ENCODE measurements around the gene RBMS3.
"Not testable (repeated sequence)": the region's sequence is repeated elsewhere in the genome, so short reads cannot be mapped to it uniquely, and the experiment has no call there.

RBMS3 gene

GRCh38 chr3:29313981-29314726 lies 33.3 kb downstream of the RBMS3 start:
- no peak for DNase-seq

DNA sequence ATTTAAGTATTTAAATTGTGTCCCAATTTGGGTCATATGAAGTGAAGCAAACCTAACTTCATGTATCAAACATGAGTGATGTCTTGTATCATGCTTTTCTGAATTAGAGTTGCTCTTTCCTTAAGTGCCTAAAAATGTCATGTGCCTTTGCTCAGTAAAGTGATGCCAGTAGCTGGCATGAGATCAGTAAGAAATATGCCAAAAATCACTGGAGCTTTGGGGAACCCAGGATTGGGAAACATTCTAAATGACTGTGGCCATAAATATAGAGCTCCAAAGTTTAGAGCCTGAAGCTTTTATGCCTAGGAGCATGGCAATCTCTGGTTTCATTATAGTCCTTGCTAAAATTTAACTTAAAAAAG lies 33.8 kb downstream of the RBMS3 start:
- no peak for DNase-seq

GRCh38 chr3:29317659-29318173 lies 36.8 kb downstream of the RBMS3 start:
- DNase-seq = no peak

GRCh38 chr3:29318251-29318650 lies 37.4 kb downstream of the RBMS3 start:
- no peak for DNase-seq

DNA sequence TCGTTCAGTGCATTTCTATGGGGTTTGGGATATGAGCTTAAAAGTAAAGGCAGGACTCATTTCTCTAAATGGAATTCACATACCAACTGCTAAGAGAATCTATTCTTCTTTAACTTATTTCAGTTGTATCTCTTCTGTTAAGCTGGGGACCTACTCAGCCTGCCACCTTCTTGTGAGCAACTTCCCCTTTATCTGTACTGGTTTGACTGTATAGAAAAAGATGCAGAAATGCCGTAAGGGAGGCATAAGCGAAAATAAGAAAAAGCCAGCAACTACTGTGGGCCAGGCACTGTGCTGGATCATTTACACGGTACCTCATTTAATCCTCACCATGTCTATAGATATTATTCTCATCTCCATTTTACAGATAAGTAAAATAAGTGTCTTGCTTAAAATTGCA lies 38.4 kb downstream of the RBMS3 start:
- no peak for DNase-seq

- no peak for DNase-seq
Measured at GRCh38 chr3:29319798-29320197, 38.9 kb downstream of the RBMS3 start.

DNA sequence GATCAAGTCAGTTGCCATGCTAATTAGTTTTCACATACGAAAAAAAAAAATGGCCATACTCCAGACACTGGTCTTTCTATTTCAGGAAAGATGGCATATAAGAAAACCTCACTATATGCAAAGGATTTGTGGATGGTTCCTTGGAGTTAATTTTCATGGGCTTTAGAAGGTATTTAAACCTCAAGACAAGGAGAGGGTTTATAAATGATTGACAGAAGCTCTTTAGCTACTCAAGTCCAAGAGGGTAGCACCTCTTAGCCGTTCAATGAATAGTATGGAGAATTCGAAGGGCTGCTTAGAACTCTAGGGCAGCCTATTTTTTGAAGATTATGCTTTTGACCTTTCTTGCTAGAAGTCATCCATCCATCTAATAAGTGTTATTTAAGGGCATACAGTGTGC lies 41.7 kb downstream of the RBMS3 start:
- no peak for DNase-seq

DNA sequence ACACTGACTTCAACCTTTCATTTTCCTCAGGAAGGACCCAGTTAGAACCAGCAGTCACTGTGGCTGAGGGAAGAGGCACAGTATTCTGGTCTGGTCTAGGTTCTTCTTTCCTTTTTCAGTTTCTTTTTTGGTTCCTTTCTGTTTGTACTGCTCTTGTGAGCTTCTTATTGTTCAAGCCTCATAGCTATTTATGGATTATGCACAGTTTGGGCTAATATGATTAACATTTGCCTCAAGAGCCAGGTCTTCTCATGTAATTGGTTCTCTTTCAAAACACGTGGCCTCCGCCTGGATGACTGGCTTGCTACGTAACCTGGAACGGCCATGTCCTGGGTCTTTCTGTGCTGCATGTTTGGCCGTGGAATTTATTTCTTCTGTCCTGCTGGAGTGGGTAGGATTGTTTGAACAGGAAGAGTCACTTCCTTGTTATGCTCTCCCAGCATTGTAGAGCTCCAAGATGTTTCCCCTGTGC lies 43.3 kb downstream of the RBMS3 start:
- no peak for DNase-seq

DNA sequence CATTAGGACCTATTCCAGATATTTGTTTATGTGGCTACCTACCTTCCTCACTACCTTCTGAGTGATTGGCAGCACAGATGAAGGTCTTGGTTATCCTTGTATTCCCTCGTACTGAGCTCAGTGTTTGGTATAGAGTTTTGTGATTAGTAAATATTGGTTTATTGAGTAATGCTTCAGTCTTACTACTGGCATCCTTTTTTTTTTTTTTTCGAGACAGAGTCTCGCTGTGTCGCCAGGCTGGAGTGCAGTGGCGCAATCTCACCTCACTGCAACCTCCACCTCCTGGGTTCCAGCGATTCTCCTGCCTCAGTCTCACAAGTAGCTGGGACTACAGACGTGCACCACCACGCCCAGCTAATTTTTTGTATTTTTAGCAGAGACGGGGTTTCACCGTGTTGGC lies 45.7 kb downstream of the RBMS3 start:
- not testable (repeated sequence) for DNase-seq

- no peak for DNase-seq
Measured at GRCh38 chr3:29329986-29330890, 49.4 kb downstream of the RBMS3 start.

- DNase-seq = no peak
Measured at GRCh38 chr3:29331035-29331434, 50.2 kb downstream of the RBMS3 start.

DNA sequence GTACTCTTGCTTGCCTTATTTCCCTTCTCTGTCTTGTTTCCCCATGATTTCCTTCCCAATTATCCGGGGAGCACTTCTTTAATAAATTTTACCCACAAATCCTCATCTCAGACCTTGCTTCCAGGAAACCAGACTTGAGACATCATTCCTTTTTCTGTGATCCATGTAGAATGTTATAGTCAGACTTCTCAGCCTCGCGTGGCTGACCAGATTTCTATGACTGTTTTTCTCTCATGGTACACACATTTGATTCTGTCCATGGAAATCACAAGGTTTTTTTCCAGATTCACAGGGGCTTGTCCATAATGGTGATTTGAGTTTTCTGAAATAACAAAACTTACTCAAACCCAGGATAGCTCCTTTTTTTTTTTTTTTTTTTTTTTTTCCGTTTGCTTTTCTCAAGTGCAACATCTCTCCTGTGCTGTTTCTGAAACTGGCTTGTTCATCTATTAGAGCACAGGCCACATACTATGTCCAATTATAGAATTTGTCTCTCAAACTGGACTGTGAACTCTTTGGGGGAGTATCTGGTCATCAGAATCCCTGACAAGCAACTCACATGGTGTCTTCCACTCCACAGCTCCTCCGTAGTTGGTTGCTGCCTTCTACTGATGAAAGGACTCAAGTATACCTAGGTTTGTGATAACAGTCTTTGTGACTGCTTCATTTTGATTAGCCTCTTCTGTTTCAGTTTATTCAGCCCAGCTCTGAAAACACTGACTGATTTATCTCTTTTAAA lies 50.8 kb downstream of the RBMS3 start:
- DNase-seq = no peak

DNA sequence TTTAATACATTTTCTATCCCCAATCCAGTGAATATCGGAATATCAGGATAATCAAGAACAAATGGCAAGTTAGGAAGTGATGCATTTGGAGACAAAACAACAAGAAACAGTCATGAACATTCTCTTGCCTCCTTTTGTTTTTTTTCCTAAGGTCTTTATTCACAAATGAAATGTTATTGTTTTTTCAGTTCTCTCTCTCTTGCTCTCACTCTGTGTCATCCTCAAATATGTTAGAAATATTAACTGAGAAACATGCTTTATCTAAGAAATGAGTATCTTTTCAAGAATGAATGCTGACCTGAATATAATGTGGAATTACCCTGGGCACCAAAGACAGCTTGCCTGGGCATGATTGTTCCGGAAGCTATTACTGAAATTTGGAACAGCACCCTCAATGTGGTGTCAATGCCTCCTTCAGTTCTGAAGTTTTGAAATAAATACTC lies 51.3 kb downstream of the RBMS3 start:
- no peak for DNase-seq

DNA sequence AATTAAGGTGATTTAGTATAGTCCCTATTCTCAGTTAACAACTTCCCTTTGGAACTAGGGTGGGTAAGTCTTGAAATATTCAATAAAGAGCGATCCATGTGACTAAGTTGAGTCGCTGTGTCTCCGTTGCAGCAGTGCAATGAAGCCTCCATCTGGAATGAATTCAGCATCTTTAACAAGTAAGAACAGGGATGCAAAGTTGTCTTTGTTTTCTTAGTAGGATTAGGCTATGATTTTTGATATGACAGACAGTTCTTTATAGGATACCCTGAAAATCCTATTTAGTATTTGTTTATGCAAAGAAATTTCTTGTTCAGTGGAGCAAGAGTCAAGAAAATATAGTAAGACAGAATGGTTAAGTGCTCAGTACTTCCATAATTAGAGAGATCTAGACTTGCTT lies 52.7 kb downstream of the RBMS3 start:
- DNase-seq = no peak

DNA sequence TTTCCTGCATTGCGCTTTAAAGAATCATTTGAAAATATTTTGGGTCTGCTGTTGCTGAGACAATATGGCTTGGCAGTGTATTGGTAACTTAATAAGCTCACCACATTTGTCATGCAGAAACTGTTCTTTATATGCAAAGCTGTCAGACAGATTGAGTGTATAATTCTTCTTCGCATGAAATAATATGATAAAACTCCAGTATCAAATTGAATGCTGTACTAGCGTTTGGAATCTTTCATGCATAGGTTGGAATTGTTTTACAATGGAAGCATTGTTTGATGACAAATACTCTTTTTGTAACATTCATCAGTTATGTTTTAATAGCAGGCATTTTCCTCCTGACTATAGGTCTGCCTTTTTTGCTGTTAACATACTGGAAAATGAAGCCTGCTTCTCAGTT lies 53.8 kb downstream of the RBMS3 start:
- no peak for DNase-seq

DNA sequence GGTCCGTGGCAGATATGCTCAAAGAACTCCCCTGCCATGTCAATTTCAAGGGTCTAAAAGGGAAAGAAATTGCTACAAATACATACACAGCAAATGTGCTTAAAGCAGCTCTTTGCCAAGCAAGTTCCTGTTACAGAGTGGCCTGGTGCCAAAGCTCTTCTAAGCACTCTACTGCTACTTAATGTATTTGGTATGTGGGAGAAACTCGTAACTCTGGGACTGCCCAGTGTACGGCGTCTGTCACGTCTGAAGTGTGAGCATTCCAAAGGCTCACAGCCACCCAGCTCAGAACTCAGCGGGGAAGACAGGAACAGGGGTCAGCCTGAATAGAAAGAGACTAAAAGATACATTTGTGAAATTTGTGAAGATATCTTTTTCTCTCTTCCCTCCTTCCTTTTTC lies 54.6 kb downstream of the RBMS3 start:
- no peak for DNase-seq

DNA sequence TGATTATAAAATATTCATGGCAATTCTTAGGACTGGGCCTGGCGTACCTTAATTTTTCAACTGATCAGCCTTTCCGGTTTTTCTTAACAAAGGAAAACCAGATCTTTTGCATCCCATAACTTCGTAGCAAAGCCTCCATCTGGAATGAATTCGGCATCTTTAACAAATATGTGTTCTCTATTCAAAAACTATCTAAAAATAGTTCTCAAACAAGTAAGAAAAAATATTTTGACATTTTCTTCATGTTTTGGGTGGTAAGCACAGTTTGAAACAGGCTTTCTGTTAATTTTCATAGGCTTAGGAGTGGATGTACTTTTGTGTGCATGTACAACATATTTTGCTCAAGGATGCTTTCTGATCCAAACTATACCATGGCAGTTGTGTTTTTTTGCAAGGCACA lies 55.1 kb downstream of the RBMS3 start:
- no peak for DNase-seq

- no peak for DNase-seq
Measured at GRCh38 chr3:29337565-29337964, 56.7 kb downstream of the RBMS3 start.

DNA sequence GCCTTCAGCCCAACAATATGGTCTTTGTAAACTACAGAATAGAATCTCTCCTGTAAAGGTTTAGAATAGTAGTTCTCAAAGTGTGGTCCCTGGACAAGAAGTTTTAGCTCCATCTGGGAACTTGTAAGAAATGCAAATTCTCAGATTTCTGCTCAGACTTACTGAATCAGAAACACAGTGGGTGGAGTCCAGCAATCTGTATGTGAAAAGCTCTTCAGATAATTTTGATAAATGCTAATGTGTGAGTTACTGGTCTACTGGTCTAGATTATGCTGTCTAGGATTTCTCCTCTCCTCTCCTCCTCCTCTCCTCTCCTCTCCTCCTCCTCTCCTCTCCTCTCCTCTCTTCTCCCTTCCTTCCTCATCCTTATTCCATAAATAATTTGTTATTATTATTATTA lies 57.5 kb downstream of the RBMS3 start:
- no peak for DNase-seq

DNA sequence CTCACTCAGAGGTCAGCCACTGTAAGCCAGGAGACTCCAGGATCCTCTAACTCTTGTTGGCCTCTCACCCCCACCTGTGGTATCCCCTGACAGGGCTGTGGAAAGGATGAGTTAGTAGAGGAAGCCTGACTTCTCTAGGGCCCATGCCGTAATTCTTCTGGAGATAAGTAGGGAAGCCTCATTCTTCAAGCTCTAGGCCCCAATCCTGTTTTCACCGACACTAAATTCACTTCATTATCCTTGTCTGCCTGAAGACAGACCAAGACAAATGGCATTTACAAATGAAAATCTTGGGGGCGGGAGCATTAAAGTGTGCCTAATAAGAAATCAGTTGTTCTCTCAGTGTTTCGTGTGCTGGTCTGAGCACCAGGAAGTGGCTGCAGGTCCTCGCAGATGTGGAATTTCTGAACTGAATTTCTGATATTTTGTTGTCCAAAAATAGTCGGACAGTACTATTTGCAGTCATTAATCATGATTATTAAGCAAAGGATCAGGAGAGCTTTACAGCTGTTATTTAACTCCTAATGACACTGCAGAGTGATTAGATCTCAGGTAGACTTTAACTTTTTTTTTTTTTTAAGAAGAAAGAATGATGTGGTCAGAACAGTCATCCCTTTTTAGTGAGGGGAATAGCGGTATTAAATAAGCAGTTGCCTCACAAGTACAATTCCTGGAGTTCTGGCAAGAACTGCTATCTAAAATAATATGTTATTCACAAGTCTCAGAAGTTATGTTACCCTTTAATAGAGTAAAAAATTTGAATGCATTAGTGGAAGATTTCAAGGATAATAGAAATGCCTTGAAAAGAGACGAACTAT lies 58.4 kb downstream of the RBMS3 start:
- DNase-seq = no peak

- DNase-seq = no peak
Measured at GRCh38 chr3:29344154-29344553, 63.3 kb downstream of the RBMS3 start.

DNA sequence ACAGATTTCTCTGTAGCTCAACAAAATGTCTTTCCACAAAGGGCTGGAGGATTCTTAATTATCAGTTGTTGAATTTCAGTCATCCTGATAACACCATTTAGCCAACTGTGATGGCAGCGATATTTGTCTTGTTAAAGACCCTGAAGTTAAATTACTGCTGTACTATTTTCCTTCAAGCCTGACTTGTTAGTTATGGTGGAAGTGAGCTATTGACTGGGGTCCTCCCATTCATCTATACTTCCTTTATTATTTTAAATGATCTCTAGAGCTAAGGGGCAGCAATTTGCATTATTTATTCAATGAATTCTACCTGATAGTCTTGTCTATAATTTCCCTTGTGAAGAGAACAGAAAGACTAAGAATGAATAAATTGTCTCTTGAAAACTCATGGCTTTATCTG lies 64.1 kb downstream of the RBMS3 start:
- DNase-seq = no peak

All from SHP77 treated with DMSO at 0.1 percent for 48 hours (cell line).